ENCODE results near the gene SNRNP40.

The SNRNP40 gene

DNA sequence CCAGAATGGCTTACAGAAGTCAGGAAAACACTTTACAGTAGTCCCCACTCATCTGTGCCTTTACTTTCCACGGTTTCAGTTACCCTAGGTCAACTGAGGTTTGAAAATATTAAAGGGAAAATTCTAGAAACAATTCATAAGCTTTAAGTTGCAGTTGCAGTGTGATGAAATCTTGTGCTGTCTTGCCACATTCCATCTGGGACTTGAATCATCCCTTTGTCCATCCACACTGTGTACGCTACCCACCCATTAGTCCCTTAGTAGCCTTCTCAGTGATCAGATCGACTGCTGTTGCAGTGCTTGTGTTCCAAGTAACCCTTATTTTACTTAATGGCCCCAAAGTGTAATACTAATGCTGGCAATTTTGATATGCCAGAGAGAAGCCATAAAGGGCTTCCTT lies 30.8 kb upstream of the SNRNP40 start:
- H3K27me3 ChIP-seq = no peaks in the 10 kb centered on the region
- H3K36me3 ChIP-seq = no peaks in the 10 kb centered on the region
- no peaks in the 10 kb centered on the region for H3K9me3 ChIP-seq
- no peaks in the 10 kb centered on the region for H3K4me1 ChIP-seq
- TF ChIP-seq, protein P1, sequence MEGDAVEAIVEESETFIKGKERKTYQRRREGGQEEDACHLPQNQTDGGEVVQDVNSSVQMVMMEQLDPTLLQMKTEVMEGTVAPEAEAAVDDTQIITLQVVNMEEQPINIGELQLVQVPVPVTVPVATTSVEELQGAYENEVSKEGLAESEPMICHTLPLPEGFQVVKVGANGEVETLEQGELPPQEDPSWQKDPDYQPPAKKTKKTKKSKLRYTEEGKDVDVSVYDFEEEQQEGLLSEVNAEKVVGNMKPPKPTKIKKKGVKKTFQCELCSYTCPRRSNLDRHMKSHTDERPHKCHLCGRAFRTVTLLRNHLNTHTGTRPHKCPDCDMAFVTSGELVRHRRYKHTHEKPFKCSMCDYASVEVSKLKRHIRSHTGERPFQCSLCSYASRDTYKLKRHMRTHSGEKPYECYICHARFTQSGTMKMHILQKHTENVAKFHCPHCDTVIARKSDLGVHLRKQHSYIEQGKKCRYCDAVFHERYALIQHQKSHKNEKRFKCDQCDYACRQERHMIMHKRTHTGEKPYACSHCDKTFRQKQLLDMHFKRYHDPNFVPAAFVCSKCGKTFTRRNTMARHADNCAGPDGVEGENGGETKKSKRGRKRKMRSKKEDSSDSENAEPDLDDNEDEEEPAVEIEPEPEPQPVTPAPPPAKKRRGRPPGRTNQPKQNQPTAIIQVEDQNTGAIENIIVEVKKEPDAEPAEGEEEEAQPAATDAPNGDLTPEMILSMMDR (IDR thresholded peaks at IDR 0.05; ENCODE audit: low read depth, low read length) = no peak
- DNase-seq = no peak
- no peak overlapping the region for H3K4me3 ChIP-seq (ENCODE audit: low read depth, low read length)

DNA sequence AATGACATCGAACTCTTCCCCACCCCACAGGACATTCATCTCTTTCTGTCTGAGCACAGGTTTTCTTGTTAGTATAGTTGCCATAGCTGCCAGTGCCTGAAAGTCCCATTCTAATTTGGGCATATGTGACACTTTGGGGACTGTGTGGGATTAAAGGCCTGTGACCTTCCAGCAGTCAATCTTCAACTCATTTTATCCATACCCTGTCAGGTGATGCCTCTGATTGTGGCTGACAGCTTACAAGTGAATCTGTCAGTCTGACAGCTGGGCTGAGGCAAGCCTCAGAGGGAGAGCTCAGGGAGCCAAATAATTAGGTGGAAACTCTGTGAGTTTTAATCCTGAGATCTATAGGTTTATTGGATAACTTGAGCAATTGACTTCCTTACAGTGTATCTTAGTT lies 29.9 kb upstream of the SNRNP40 start:
- H3K9me3 ChIP-seq = no peaks in the 10 kb centered on the region
- TF ChIP-seq, protein P1 (IDR thresholded peaks at IDR 0.05; ENCODE audit: low read depth, low read length) = no peak
- H3K36me3 ChIP-seq = no peaks in the 10 kb centered on the region
- no peaks in the 10 kb centered on the region for H3K27me3 ChIP-seq
- H3K4me3 ChIP-seq (ENCODE audit: low read depth, low read length) = no peak overlapping the region
- no peaks in the 10 kb centered on the region for H3K4me1 ChIP-seq
- DNase-seq = no peak

DNA sequence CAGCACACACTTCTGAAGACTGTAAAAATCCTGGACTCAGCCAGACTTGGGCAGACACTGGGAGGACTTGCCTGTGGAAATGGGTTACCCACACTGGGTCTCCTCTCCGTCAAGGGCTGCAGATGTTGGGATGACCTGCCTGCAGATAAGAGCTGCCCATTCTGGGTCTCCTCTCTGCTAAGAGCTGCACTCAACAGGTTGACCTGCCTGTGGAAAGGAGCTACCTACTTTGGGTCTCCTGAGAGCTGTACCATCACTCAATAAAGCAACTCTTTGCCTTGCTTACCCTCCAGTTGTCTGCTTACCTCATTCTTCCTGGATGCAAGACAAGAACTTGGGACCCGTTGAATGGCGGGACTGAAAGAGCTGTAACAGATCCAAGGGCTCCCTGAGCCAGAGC lies 28.4 kb upstream of the SNRNP40 start:
- Histone ChIP-seq H3K4me1 (no peaks in the 10 kb centered on the region), H3K36me3 (no peaks in the 10 kb centered on the region), H3K9me3 (no peaks in the 10 kb centered on the region), H3K4me3 (ENCODE audit: low read depth, low read length) (no peak overlapping the region), H3K27me3 (no peaks in the 10 kb centered on the region)
- TF ChIP-seq, protein P1 (IDR thresholded peaks at IDR 0.05; ENCODE audit: low read depth, low read length) = no peak
- DNase-seq = no peak

DNA sequence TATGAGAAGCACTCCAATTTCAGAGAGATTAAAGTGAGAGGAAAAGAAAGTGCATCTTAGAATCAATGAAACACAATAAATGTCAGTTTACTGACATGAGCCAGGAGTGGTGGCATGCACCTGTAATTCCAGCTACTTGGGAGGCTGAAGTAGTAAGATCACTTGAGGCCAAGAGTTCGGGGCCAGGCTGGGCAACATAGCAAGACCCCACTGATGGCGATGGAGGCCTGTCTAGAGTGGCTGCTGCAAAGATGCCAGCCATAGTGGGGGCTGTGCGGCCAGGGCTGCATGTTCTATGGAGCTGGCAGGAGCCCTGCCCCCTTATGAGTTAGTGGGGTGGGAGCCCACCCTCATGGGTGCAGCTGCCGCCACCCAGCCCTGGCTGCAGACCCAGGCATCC lies 27.5 kb upstream of the SNRNP40 start:
- DNase-seq = no peak
- no peaks in the 10 kb centered on the region for H3K27me3 ChIP-seq
- no peaks in the 10 kb centered on the region for H3K36me3 ChIP-seq
- no peaks in the 10 kb centered on the region for H3K9me3 ChIP-seq
- no peaks in the 10 kb centered on the region for H3K4me1 ChIP-seq
- TF ChIP-seq, protein P1 (IDR thresholded peaks at IDR 0.05; ENCODE audit: low read depth, low read length) = no peak
- no peak overlapping the region for H3K4me3 ChIP-seq (ENCODE audit: low read depth, low read length)

DNA sequence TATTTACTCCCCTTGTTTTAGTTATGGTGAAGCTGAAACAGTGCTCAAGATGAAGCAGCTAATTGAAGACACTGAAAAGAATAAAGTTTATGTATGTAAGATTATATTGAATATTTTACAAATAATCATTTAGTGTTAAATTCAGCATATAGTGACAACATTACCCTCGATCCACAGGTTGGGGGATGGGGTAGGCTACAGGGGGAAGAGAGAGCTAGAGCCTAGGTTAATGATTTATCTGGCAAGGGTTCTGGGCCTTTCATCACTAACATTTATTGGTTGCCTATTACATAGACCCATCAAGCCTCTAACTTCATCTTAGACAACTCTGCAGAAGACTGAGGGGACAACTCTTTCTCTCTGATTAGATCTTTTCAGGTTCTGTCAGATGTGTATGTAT lies 21.6 kb upstream of the SNRNP40 start:
- TF ChIP-seq, protein P1 (IDR thresholded peaks at IDR 0.05; ENCODE audit: low read depth, low read length) = no peak
- no peaks in the 10 kb centered on the region for H3K4me1 ChIP-seq
- no peaks in the 10 kb centered on the region for H3K27me3 ChIP-seq
- no peaks in the 10 kb centered on the region for H3K36me3 ChIP-seq
- H3K9me3 ChIP-seq = no peaks in the 10 kb centered on the region
- no peak for DNase-seq
- H3K4me3 ChIP-seq (ENCODE audit: low read depth, low read length) = no peak overlapping the region

DNA sequence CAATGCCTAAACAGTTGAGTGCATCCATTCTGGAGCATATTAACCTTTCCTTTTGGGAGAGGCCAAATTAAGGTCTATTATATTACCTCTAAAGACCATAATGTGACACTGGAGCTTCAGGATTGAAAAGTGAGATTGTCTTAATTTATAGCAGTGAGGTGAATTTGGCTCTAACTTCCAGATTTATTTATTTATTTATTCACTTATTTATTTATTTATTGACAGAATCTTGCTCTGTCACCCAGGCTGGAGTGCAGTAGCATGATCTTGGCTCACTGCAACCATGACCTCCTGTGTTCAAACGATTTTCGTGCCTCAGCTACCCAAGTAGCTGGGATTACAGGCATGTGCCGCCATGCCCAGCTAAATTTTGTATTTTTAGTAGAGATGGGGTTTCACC lies 19.3 kb upstream of the SNRNP40 start:
- Histone ChIP-seq H3K4me3 (ENCODE audit: low read depth, low read length) (no peak overlapping the region), H3K9me3 (no peaks in the 10 kb centered on the region), H3K36me3 (no peaks in the 10 kb centered on the region), H3K27me3 (no peaks in the 10 kb centered on the region), H3K4me1 (no peaks in the 10 kb centered on the region)
- TF ChIP-seq, protein P1 (IDR thresholded peaks at IDR 0.05; ENCODE audit: low read depth, low read length) = no peak
- DNase-seq = no peak

Data from BE2C (cell line).